ENCODE results near the gene TBC1D1.

GRCh38 chr4:37903901-37904300, 13.0 kb downstream of the TBC1D1 start:
- TF ChIP-seq, protein P1, sequence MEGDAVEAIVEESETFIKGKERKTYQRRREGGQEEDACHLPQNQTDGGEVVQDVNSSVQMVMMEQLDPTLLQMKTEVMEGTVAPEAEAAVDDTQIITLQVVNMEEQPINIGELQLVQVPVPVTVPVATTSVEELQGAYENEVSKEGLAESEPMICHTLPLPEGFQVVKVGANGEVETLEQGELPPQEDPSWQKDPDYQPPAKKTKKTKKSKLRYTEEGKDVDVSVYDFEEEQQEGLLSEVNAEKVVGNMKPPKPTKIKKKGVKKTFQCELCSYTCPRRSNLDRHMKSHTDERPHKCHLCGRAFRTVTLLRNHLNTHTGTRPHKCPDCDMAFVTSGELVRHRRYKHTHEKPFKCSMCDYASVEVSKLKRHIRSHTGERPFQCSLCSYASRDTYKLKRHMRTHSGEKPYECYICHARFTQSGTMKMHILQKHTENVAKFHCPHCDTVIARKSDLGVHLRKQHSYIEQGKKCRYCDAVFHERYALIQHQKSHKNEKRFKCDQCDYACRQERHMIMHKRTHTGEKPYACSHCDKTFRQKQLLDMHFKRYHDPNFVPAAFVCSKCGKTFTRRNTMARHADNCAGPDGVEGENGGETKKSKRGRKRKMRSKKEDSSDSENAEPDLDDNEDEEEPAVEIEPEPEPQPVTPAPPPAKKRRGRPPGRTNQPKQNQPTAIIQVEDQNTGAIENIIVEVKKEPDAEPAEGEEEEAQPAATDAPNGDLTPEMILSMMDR (conservative IDR thresholded peaks at IDR 0.05; ENCODE audit: low read depth, low read length) = no peak
- TF ChIP-seq EZH2 (IDR thresholded peaks at IDR 0.05; ENCODE audit: borderline replicate concordance, low read depth, low read length, poor library complexity, severe bottlenecking) = no peak
